Neuronal stem cell (in vitro differentiated cells): ENCODE data around the gene USP24.

Experiments
- DNase-seq: peaks from one replicate; pipeline ENCODE4 v3.0.0-alpha.2; 2013; ENCODE audit warnings: low spot score
- H2AFZ ChIP-seq: one replicate; pipeline ENCODE4 v1.6.1; 2013; ENCODE audit warnings: mild to moderate bottlenecking, low read length, inconsistent platforms
- H2AK5ac ChIP-seq: 2 replicates; pipeline ENCODE4 v1.6.1; 2013; ENCODE audit warnings: low read depth, mild to moderate bottlenecking, inconsistent platforms, low read length, moderate library complexity, mixed read lengths
- H2BK120ac ChIP-seq: 2 replicates; pipeline ENCODE4 v1.6.1; 2013; ENCODE audit warnings: low read depth, mild to moderate bottlenecking, inconsistent platforms, low read length, moderate library complexity, mixed read lengths
- H2BK12ac ChIP-seq: one replicate; pipeline ENCODE4 v1.6.1; 2013; ENCODE audit warnings: low read length, inconsistent platforms
- H2BK15ac ChIP-seq: 2 replicates; pipeline ENCODE4 v1.6.1; 2013; ENCODE audit warnings: mild to moderate bottlenecking, low read length, inconsistent platforms, mixed read lengths
- H2BK5ac ChIP-seq: one replicate; pipeline ENCODE4 v1.6.1; 2013; ENCODE audit warnings: inconsistent platforms, mild to moderate bottlenecking, low read length, moderate library complexity
- H3K14ac ChIP-seq: one replicate; pipeline ENCODE4 v1.6.1; 2013; ENCODE audit warnings: low read length, inconsistent platforms
- H3K18ac ChIP-seq: 2 replicates; pipeline ENCODE4 v1.6.1; 2013; ENCODE audit warnings: low read length, inconsistent platforms
- H3K23ac ChIP-seq: 2 replicates; pipeline ENCODE4 v1.6.1; 2013; ENCODE audit warnings: low read depth, mild to moderate bottlenecking, mixed read lengths, low read length, inconsistent platforms; ENCODE audit not compliant: poor library complexity
- H3K27ac ChIP-seq: replicated peaks from 3 replicates; pipeline ENCODE4 v1.5.1; 2013; ENCODE audit warnings: low read length, inconsistent platforms
- H3K27me3 ChIP-seq, 3 experiments: 2 replicates each; pipeline ENCODE4 v1.6.1; 2013; ENCODE audit warnings: low read length in 3 of 3, mild to moderate bottlenecking in 2 of 3, inconsistent platforms in 1 of 3, low read depth in 1 of 3, mixed read lengths in 1 of 3, moderate library complexity in 1 of 3; ENCODE audit not compliant: control insufficient read depth in 3 of 3, insufficient read depth in 3 of 3
- H3K36me3 ChIP-seq, 2 donors: replicated peaks in 1 of 2; 2 replicates each; pipeline ENCODE4 v1.6.1; 2013; ENCODE audit warnings: low read length in 2 of 2; ENCODE audit not compliant: control insufficient read depth in 2 of 2, insufficient read depth in 2 of 2
- H3K4ac ChIP-seq: 2 replicates; pipeline ENCODE4 v1.6.1; 2013; ENCODE audit warnings: inconsistent platforms, mild to moderate bottlenecking, low read length, moderate library complexity
- H3K4me1 ChIP-seq, 2 donors: 1 replicate in 1 of 2; 2 replicates in 1 of 2; pipeline ENCODE4 v1.6.1; 2013; ENCODE audit warnings: low read length in 2 of 2, low read depth in 1 of 2; ENCODE audit not compliant: control insufficient read depth in 2 of 2, insufficient read depth in 1 of 2
- H3K4me2 ChIP-seq: one replicate; pipeline ENCODE4 v1.6.1; 2013; ENCODE audit warnings: mild to moderate bottlenecking, low read length, inconsistent platforms; ENCODE audit not compliant: insufficient read depth, poor library complexity, severe bottlenecking
- H3K4me3 ChIP-seq, 2 donors: 2 replicates each; pipeline ENCODE4 v1.5.1; 2013; ENCODE audit warnings: low read length in 2 of 2, mild to moderate bottlenecking in 2 of 2, inconsistent platforms in 1 of 2, moderate library complexity in 1 of 2
- H3K79me1 ChIP-seq: one replicate; pipeline ENCODE4 v1.6.1; 2013; ENCODE audit warnings: low read depth, mild to moderate bottlenecking, inconsistent platforms, low read length, moderate library complexity
- H3K9ac ChIP-seq: one replicate; pipeline ENCODE4 v1.6.1; 2013; ENCODE audit warnings: mild to moderate bottlenecking, low read depth, low read length, inconsistent platforms; ENCODE audit not compliant: poor library complexity
- H3K9me3 ChIP-seq, 2 donors: replicated peaks in 1 of 2; 2 replicates each; pipeline versions ENCODE3 to v1.6.1; 2013; ENCODE audit warnings: low read length in 2 of 2, mild to moderate bottlenecking in 2 of 2, inconsistent platforms in 1 of 2, low read depth in 1 of 2, mixed read lengths in 1 of 2, moderate library complexity in 1 of 2; ENCODE audit not compliant: control insufficient read depth in 2 of 2, insufficient read depth in 1 of 2
- H4K8ac ChIP-seq: one replicate; pipeline ENCODE4 v1.6.1; 2013; ENCODE audit warnings: low read depth, mild to moderate bottlenecking, inconsistent platforms, low read length, moderate library complexity
- H4K91ac ChIP-seq: one replicate; pipeline ENCODE4 v1.6.1; 2013; ENCODE audit warnings: low read length, low read depth, mild to moderate bottlenecking, inconsistent platforms; ENCODE audit not compliant: poor library complexity
- WGBS, 2 donors: extraction: QIAGEN DNeasy Blood & Tissue Kit; methylation state at CpG; one replicate each; pipeline ENCODE4 v1.1.7; 2013; ENCODE audit warnings: missing lambda C conversion rate in 2 of 2, mixed read lengths in 1 of 2; ENCODE audit not compliant: insufficient read length in 2 of 2, insufficient replicate concordance in 1 of 2; ENCODE audit errors: extremely low coverage in 2 of 2; 5-methylcytosine and 5-hydroxymethylcytosine counted together

The USP24 gene

DNA sequence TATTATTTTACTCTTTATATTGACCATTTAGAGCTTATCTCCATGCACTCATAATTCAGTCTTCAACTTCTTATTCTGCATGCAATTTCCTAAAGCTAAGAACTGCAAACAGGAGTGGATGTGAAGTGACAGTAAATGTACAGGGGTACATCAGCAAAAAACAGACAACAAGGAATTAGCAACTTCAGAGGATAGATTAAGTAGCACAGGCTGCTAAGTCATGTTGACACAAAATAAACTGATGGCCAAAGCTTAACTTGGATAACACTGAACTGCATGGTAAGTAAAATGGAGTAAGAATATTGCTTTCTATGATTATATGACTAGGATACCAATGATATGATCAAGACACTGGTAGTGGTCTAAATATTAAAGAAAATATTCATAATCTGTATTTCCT lies 66.5 kb downstream of the USP24 start:
- H3K9me3 ChIP-seq: peaks cover 0 to 3% of the 10 kb centered on the region in 2 donors
- no peak overlapping the region for H3K14ac ChIP-seq
- H3K27ac ChIP-seq: no peak overlapping the region
- no peak overlapping the region for H3K23ac ChIP-seq
- H3K18ac ChIP-seq: no peak overlapping the region
- no peak overlapping the region for H4K91ac ChIP-seq
- no peak overlapping the region for H4K8ac ChIP-seq
- H2BK5ac ChIP-seq: no peak overlapping the region
- no peak overlapping the region for H3K4me2 ChIP-seq
- H2BK120ac ChIP-seq: no peak overlapping the region
- no peak overlapping the region for H2BK12ac ChIP-seq
- H2AFZ ChIP-seq: no peak overlapping the region
- DNase-seq: no peak
- no peak overlapping the region for H3K4me3 ChIP-seq
- no peak overlapping the region for H2BK15ac ChIP-seq
- H3K9ac ChIP-seq: no peak overlapping the region
- H3K27me3 ChIP-seq: no peaks in the 10 kb centered on the region
- no peaks in the 10 kb centered on the region for H3K4me1 ChIP-seq
- H2AK5ac ChIP-seq: no peak overlapping the region
- H3K79me1 ChIP-seq: no peaks in the 10 kb centered on the region
- peaks cover 1 to 97% of the 10 kb centered on the region in 2 donors for H3K36me3 ChIP-seq
- H3K4ac ChIP-seq: no peak overlapping the region

DNA sequence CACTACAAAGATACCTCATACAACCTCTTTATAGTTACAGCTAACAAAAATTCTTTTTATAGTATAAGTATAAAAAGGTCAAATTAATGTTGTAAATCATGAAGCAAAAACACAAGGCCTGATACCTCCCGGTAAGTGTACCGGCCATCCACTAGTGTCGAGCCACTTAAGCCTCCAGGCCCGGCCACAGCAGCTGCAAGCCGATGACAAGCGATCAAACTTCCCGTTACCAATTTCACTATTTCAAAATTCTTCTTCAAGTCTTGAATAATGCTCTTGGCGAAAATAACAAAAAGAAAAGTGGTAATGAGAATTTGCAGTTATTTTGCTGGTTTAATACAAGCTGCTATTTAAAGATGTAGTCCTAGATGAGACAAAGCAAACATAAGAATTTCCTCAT lies 67.6 kb downstream of the USP24 start:
- H3K36me3 ChIP-seq: peaks cover 4 to 97% of the 10 kb centered on the region in 2 donors
- H2BK120ac ChIP-seq: no peak overlapping the region
- no peak overlapping the region for H3K23ac ChIP-seq
- H3K9ac ChIP-seq: no peak overlapping the region
- H3K4me3 ChIP-seq: no peak overlapping the region
- H2AFZ ChIP-seq: no peak overlapping the region
- no peak overlapping the region for H2BK5ac ChIP-seq
- H2AK5ac ChIP-seq: no peak overlapping the region
- H3K4me1 ChIP-seq: no peaks in the 10 kb centered on the region
- no peaks in the 10 kb centered on the region for H3K27me3 ChIP-seq
- no peak overlapping the region for H4K91ac ChIP-seq
- no peak overlapping the region for H2BK12ac ChIP-seq
- no CpG with 5 or more reads among the region's 8 CpGs for WGBS, 2 donors
- H2BK15ac ChIP-seq: no peak overlapping the region
- no peak overlapping the region for H3K4me2 ChIP-seq
- H3K14ac ChIP-seq: no peak overlapping the region
- H4K8ac ChIP-seq: no peak overlapping the region
- H3K9me3 ChIP-seq: peaks cover 0 to 3% of the 10 kb centered on the region in 2 donors
- no peak overlapping the region for H3K27ac ChIP-seq
- no peak overlapping the region for H3K18ac ChIP-seq
- no peaks in the 10 kb centered on the region for H3K79me1 ChIP-seq
- H3K4ac ChIP-seq: no peak overlapping the region
- DNase-seq: no peak

GRCh38 chr1:55146781-55147180 lies 68.4 kb downstream of the USP24 start:
- Histone ChIP-seq H3K9ac (no peak overlapping the region), H2AFZ (no peak overlapping the region), H3K27me3 (no peaks in the 10 kb centered on the region), H2BK5ac (no peak overlapping the region), H2AK5ac (no peak overlapping the region), H3K4me1 (no peaks in the 10 kb centered on the region), H3K4me2 (no peak overlapping the region), H3K79me1 (no peaks in the 10 kb centered on the region), H3K4me3 (no peak overlapping the region), H3K18ac (no peak overlapping the region), H3K4ac (no peak overlapping the region), H3K23ac (no peak overlapping the region), H3K27ac (no peak overlapping the region), H3K9me3 (peaks cover 0 to 3% of the 10 kb centered on the region in 2 donors), H2BK120ac (no peak overlapping the region), H4K8ac (no peak overlapping the region), H2BK12ac (no peak overlapping the region), H4K91ac (no peak overlapping the region), H3K36me3 (peaks cover 4 to 97% of the 10 kb centered on the region in 2 donors), H2BK15ac (no peak overlapping the region), H3K14ac (no peak overlapping the region)
- no CpG with 5 or more reads among the region's 2 CpGs for WGBS, 2 donors
- DNase-seq: no peak

GRCh38 chr1:55144886-55145285 lies 70.3 kb downstream of the USP24 start:
- Histone ChIP-seq H3K79me1 (no peaks in the 10 kb centered on the region), H2BK5ac (no peak overlapping the region), H3K9me3 (peaks cover 0 to 3% of the 10 kb centered on the region in 2 donors), H2BK12ac (no peak overlapping the region), H3K27ac (no peak overlapping the region), H4K8ac (no peak overlapping the region), H2AK5ac (no peak overlapping the region), H3K23ac (no peak overlapping the region), H3K27me3 (no peaks in the 10 kb centered on the region), H4K91ac (no peak overlapping the region), H3K4me2 (no peak overlapping the region), H3K4me1 (no peaks in the 10 kb centered on the region), H3K4me3 (no peak overlapping the region), H2BK120ac (no peak overlapping the region), H3K9ac (no peak overlapping the region), H2BK15ac (no peak overlapping the region), H3K14ac (no peak overlapping the region), H3K4ac (no peak overlapping the region), H2AFZ (no peak overlapping the region), H3K36me3 (peaks cover 4 to 98% of the 10 kb centered on the region in 2 donors), H3K18ac (no peak overlapping the region)
- no peak for DNase-seq
- 100% methylated on average over 1 of the region's 6 CpGs; no CpG with 5 or more reads in 1 of the 2 donors for WGBS, 2 donors
